ENCODE measurements around the gene CDH11.

Gene CDH11

GRCh38 chr16:65068151-65068740, 53.6 kb downstream of the CDH11 start:
- no peak for DNase-seq

GRCh38 chr16:65066651-65067050, 55.2 kb downstream of the CDH11 start:
- no peak for DNase-seq

- DNase-seq, result no peak
Observed at GRCh38 chr16:65065031-65065430, 56.8 kb downstream of the CDH11 start.

DNA sequence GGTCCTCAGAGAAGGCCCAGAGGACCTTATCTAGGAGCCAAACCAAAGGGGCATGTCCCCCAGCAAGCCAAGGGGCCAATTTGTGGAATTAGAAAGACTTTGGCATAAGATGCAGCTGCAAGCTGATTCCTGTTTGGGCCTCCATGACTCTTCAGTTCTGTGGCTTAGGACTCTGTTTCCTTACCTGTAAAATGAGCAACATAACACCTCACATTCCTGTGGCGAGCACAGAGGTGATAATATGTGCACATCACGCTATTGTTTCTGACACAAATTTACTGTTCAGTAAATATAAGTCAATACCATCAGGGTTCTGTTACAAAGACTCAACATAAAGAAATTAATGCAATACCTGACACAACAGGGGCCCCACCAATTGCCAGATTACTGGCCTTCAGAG, 57.7 kb downstream of the CDH11 start:
- DNase-seq, result no peak

- no peak for DNase-seq
Observed at GRCh38 chr16:65062736-65063583, 58.9 kb downstream of the CDH11 start.

DNA sequence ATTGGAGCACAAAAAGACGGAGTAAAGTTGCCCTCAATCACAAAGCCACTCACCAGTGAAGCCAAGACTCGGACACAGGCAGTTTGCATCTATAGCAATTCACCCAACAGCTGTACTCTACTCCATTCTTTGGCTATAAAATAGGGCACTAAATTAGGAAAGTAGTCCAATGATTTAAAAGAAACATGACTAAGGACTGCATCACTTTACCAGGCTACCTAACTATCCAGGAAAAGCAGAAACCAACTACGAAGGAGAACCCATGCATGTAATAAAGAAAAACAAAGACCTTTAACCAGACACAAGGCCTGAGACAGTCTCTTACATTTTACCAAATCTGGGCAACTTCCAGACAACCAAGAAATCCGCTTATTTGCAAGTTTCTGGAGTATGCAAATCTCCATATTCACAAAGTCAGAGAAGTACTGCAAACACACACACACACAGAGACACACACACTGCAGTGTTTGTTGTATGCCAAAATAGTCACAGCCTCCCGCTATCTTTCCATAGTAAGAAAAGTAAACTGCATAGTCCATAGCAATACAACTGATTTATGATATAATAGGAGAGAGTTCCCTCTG, 59.8 kb downstream of the CDH11 start:
- no peak for DNase-seq

DNA sequence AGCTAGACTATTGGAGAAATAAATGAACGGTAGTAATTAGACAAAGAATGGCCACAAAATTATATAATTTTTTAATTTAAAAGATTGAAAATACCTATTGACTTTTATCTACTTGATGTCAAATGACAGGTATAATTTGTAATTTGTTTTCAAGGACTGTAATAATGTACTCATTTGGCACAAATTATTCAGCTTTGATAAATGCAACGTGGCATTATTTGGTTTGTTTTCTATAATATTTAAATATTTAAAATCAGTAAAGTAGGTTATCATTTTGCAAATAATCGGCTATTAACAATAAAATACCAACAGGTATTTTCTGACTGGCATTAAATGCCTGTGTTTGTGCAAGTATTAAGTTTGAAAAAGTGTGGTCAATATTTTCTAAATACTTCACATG, 60.6 kb downstream of the CDH11 start:
- DNase-seq, result no peak

- no peak for DNase-seq
Observed at GRCh38 chr16:65059406-65059980, 62.4 kb downstream of the CDH11 start.

GRCh38 chr16:65057184-65057583, 64.7 kb downstream of the CDH11 start:
- DNase-seq, result no peak

GRCh38 chr16:65054457-65054856, 67.4 kb downstream of the CDH11 start:
- no peak for DNase-seq

- no peak for DNase-seq
Observed at GRCh38 chr16:65049679-65050078, 72.2 kb downstream of the CDH11 start.

GRCh38 chr16:65045961-65046360, 75.9 kb downstream of the CDH11 start:
- DNase-seq, result no peak

DNA sequence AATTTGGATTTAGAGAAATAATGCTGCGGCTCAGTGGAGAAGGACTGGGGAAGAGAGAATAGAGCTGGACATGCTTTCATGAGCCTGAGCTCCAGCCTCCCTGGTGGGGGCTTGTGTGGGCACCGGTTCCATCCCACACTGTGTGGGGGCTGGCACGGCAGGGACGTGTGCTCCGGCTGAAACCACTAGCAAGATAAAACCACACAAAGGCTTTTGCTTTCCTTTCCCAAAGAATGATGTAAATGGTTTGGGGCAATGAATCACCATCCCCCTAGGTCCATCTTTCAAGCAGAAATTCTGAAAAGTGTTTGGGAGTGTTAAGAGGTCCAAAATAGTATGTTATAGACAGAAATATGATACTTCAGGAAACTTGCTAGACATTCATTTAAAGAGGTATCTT, 77.0 kb downstream of the CDH11 start:
- DNase-seq, result no peak

- DNase-seq, result no peak
Observed at GRCh38 chr16:65044026-65044425, 77.8 kb downstream of the CDH11 start.

DNA sequence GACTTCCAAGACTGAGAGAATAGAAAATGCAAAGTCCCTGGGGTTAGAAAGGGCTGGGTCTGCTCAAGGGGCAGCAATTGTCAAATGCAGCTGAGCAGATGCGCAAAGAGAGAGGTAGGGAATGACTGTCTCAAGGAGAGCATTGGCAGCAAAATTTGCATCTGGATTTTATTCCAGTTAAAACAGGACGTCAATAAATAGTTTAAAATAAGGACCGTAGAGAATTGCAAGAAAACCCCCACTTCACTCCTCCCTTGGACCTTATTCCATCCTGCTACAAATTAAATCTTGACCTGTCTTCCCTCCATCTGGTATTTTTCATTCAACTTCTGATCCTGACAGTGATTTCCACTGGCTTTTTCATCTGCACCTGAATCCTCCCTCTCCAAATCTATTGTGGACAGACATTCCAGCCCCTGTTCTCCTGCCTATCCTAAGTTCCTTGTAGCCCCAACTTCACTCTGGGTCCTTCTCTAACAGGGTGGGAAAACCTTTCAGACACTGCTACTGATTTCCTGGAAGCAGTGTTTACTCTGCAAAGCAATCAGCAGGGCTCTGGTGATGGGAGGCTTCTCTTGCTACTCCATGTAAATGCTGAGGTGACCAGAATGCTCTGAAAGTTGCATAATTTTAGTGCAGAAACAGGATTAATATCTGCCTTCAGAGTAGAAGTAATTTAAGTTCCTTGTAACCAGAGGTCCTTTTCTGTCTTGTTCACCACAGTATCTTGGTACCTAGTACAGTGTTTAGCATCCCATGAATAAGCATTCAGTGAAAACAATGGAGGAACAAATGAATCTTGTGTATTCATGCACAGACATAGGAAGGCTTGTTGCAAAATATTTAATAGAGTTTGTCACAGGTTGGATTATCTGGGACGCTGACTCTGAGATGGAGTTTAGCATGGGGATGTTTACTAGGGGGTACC, 79.2 kb downstream of the CDH11 start:
- DNase-seq, result no peak

DNA sequence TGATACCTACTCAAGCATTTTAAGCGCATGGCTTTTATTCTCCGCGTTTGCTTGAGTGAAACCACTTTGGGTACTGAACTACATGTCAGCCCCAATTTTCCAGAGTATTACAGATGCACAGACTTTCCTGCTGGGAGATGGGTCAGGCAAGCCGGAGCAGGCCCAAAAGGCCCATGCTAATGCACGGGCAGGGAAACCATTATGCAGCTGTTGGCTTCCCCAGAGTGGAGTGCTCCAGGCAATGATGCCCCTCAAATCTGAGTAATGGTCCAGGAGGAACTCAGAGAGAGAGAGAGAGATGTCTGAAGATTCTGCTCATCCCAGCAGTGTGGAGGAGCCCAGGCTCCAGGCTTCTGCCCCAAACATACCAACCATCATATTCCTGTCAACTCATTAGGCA, 80.2 kb downstream of the CDH11 start:
- DNase-seq, result no peak

DNA sequence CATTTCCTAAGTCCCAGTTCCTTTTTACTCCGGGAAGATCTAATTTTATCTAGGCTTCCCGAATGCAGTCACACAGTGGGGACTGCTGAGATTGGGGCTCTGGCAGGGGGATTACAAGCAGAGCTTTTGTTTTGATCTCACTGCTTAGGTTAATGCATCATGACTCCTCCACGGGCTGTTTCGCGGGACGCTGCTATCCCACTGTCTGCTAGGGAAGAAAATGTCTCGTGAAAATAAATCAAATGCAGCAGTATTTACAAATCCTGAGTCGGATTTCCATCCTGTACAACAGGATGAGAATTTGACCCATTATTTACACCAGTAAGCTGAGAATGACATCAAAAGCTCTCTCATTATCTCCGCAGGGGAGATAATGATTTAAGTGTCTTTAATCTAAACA, 83.8 kb downstream of the CDH11 start:
- DNase-seq, result no peak

DNA sequence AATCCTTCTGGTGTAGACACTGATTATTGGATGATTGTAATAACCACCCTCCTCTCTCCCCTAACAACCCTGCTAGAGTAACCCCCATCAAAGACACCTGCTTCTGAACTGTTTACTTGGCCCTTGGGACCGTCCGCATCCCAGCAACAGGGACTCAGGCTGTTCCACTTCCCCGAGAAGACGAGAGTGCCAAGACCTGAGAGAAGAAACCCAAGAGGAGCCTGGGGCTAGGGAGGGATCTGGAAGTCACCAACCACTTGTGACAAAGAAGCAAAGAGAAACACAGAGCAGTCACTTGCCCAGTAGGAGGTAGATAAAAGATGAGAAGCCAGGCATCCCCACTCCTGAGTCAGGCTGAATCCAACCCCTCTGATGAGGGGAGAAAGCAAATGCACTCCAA, 84.3 kb downstream of the CDH11 start:
- no peak for DNase-seq

DNA sequence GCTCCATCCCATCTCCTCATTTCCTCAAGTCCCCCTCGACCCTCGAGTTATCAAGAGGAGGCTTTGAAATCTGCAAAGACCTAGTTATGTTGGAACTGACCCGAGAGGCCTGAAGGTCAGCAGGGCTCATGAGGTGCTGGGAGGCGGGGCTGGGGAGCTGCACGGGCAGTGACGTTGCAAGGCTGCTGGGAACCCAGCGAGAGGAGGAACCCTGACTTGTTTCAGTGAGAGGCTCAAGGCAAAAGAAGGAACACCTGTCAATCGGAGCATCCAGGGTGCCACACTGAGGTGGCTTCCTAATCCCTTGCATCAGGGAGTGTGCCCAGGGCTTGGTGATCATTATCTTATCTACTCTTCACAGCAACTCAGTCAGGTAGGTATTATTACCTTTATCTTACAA, 86.9 kb downstream of the CDH11 start:
- no peak for DNase-seq

DNA sequence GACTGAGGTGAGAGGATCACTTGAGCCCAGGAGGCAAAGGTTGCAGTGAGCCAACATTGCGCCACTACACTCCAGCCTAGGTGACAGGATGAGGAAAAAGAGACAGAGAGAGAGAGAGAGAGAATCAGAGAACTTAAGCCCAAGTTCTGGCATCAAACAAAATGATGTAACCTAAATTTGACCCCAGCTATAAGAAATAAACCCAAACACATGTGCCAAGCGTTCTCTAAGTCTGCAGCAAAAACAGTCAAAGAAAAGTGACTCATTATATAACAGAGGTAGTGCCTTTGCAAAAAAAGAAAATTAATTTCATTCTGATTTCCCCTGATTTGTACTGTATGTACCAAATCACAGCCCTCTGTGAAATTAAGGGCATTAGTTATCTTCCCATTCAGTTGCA, 89.5 kb downstream of the CDH11 start:
- DNase-seq, result no peak

- no peak for DNase-seq
Observed at GRCh38 chr16:65024767-65025178, 97.1 kb downstream of the CDH11 start.

DNA sequence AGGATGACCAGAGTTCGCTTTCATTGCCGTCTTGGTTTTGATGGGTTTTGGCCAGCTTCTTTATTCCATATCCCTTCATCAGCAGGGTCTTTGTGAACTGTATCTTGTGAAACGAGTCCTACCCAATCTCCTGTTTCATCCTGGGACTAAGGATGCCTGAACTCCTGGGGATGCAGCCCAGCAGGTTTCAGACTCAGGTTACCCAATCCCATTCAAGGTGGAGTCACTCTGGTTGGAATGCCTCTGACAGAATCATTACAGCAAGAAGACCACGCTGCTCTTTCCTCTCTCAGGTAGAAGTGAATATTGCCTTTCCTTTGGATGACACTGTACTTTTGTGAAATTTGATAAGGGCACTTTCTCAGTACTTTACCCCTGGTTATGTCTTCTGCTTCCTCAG, 98.1 kb downstream of the CDH11 start:
- DNase-seq, result no peak

Data from stimulated activated CD4-positive, alpha-beta T cell treated with anti-CD3 and anti-CD28 coated beads, Interleukin-4, amount 100 ng/mL, for 24 hours (primary cell).